ENCODE measurements around the gene LYPD5.

The LYPD5 gene

DNA sequence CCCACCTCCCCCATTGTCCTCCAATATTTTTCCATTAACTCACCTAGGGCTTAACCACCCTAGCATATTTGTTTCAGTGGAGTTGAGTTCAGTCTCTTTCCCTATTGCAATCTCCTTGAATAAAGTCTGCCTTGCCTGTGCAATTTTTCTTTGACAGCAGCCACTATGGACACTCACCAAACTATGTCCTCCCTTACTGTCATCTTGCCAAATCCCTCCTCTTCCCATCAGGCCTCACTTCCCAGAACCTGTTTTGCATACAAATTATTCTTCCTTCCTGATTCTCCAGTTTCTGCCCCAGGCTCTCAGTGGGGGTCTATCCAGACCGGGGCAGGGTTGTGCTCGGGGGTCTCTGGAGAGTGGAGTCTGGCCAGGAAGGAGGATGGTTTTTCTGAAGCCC is 2.2 kb upstream of the LYPD5 start:
- DNase-seq: no peak

DNA sequence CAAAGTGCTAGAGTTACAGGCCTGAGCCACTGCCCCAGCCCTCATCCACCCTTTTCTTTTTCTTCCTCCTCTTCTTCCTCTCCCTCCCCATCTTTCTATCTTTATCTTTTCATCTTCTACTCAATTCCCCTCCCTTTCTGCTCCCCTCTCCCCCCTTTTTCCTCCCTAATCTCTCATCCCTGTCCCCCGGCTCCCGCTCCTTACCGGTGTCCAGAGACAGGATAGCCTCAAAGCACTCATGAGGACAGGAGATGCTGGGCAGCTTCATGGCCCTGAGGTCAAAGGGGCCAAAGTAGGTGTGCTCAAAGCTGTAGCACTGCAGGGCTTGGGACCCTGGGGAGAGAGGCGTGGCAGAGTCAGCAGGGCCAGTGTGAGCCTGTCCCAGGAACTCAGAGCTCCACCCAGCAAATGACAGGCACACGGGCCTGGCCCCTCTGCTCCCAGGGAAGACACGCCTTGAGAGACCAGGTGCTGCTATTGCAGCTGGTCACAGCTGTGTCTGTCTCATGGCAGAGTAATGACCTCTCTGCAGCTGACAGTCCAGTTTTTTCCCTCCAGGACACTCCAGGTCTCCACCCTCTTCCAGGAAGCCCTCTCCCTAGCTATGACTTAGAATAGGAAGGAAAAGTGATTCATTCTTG is 2.6 kb downstream of the LYPD5 start:
- DNase-seq: no peak

DNA sequence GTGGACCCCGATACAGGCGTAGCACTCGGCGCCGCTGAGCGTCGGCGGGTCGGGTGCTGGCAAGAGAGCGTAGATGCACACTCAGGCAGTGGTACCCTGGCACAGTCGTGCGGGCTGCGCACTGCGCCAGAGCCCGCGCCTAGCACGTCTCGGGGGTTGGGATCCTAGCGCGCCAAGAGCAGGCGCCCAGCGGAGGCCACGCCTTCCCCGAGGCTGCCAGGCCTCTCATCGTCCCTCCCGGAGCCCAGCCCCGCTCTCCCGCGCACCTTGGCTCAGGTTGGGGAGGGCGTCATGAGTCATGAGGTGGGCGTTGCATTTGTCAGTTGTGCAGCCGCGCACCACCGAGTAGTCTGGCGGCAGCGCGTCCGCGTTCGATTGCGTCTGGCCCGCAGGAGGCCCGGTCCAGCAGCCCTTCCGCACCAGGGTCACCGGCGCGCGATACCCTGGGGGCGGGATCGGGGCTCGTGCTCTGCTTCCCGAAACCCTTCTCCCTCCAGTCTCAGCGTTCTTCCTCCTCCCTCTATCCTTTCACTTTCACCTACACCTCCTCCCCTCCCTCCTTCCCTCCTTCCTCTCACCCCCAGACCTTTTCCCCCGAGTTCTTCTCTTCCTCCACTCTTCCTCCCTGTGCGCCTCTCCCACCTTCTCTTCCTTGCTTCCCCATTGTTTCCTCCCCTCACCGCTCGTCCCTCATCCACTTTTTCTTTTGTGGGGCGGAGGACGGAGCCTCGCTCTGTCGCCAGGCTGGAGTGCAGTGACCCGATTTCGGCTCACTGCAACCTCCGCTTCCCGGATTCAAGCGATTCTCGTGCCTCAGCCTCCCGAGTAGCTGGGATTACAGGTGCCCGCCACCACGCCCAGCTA is 3.5 kb downstream of the LYPD5 start:
- DNase-seq: peak; percentile 57

DNA sequence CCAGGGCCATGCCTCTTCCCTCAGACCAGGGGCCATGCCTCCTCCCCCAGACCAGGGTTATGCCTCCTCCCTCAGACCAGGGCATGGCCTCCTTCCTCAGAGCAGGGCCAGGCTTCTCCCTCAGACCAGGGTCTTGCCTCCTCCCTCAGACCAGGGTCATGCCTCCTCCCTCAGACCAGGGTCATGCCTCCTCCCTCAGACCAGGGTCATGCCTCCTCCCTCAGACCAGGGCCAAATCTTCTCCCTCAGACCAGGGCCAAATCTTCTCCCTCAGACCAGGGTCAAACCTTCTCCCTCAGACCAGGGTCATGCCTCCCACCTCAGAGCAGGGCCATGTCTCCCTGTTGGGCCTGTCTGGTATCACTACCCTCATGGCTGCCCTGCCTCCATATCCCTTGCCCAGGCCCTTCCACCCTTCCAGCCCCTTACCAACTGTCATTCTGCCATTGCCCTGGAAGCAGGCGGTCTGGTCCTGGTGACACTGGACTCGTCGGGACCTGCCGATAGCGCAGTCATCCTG is 4.2 kb downstream of the LYPD5 start:
- no peak for DNase-seq

DNA sequence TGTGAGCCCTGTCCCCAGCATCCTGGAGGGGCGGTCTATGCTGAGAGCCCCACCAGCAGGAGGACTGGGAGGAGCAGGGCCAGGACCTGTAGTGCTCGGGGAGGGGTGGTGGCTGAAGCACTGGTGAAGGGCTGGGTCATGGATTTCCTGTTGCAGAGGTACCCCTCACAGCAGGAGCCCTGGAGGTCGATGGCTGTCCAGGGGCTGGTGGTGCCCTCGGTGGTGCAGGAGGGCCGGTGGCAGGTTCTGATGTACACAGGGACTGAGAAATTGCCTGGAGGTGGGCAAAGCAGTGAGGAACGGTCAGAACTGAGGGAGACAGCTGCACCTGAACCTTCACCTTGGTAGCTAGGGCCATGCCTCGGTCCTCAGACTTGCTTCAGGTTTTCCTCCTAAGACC is 4.7 kb downstream of the LYPD5 start:
- DNase-seq: no peak

DNA sequence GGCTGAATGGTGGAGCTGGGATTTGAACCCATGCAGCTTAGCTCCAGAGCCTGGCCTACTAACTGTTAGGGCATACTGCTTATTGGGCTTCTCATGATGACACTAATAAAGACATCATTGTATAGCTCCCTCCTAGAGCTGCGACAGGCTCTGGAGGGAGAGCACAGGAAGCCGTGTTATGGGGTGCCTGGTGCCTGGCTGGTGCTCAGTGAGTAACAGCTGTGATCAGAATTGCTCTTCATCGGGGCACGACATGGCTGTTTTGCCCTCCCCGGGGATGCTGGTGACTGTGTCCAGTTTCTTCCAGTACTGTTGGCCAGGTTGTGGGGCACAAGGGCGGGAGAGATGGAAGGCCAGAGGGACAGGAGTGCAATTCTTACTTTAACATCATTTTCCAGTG is 5.1 kb downstream of the LYPD5 start:
- DNase-seq: no peak

DNA sequence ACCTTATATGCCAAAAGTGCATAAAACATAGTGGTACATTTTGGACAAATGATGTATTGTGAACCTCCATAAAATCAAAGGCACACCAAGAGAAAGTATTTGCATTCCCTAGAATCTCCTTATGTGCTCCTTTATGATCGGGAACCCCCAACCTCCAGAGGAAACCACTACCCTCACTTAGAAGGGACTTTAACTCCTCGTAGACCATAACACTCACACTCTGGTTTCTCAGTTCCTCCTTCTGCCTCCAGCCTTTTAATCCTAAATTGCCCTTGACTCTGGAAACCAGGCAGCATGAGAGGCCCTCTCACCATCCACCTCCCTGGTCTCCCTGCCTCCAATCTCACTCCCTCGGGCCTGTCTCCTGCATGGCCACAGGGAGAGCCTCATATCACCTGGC is 11.7 kb downstream of the LYPD5 start:
- no peak for DNase-seq

DNA sequence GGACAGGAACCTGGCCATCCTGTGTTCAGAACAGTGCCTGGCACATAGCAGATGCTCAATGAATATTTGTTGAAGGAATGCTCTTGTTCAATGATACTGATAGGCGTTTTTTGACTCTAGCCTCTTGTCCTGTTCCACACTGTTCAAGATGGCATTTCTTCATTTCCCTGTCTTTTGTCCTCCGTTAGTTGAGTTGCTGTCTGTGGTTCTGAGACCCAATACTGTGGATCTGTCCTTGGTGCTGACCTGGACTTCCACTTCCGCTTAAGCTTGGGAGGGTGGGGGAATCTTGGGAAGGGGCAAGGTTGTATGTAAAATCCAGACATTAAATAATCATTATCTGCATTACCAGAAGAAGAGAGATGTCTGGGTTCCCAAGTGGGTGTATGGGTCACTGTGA is 13.2 kb downstream of the LYPD5 start:
- DNase-seq: no peak

DNA sequence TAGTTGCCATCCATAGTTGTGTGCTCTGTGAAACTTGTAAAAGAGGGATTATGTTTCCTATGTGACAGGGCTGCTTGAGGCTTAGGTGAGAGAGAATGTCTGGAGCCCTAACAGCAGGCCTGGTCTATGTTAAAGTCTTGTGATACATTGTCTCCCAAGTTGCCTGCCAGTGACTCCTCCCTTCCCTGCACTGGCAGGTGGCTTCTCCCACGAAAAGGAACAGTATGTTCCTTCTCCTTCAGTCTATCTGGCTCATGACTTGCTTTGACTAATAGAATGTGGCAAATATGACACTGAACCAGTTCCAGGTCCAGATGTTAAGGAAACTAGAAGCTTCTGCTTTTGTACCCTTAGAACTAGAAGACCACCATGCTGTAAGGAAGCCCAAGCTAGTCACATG is 15.6 kb downstream of the LYPD5 start:
- DNase-seq: no peak

DNA sequence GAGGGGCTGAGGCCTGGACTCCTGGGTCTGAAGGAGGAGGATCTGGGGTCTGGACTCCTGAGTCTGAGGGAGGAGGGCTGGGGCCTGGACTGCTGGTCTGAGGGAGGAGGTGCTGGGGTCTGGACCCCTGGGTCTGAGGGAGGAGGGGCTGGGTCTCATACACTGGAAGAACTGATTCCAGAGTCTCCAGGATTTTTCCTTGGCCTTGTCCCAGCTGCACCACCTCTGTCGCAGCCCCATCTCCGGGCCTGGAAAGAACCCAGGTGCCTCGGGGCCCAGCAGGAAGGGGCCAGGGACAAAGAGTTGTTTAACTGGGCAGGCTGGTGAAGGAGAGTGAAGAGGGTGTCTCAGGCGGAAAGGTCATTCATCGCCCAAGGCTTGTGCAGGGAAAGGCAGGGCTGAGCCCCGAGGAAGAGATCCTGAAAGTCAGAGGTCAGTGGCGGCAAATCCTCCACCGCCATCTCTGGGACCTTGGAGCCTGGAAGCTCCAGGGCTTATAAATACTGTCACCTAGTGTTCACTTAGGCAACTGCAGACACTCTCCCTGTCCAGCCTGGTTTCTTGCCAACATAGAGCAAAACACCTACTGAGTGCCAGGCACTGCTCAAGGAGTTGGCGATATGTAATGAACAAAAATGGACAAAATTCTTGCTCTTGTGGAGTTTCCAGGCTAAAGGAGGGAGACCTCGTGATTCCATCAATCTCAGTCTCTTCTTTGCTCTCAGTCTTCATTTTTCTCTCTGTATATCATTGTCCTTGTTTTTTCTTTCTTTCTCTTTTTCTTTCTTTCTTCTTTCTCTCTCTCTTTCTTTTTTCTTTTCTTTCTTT is 17.1 kb downstream of the LYPD5 start:
- DNase-seq: peak; percentile 39

DNA sequence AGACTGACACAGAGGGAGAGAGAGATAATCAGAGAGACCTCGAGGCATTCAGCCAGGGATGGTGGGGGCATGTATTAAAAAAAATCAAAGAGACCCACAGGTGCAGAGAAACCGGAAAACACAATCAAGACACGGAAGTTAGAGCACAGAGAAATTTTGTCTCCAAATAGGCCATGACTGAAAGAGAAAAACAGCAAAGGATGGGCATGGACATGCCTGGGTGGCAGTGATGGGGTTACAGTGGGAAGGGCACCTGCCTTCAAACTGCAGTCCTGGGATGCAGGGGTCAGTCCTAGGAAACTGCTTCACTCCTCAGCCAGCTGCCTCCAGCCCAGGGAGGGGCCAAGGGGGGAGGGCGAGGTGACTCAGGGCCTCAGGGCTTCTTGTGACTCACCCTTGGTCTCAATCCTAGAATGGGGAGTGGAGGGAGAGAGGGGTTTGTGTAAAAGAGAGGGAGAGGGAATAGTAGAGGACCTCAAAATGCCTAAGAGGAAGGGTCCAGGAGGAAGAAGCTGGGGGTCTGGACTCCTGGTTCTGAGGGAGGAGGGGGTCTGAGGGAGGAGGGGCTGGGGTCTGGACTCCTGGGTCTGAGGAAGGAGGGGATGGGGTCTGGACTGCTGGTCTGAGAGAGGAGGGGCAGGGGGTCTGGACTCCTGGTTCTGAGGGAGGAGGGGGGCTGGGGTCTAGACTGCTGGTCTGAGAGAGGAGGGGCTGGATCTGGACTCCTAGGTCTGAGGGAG is 17.8 kb downstream of the LYPD5 start:
- no peak for DNase-seq

DNA sequence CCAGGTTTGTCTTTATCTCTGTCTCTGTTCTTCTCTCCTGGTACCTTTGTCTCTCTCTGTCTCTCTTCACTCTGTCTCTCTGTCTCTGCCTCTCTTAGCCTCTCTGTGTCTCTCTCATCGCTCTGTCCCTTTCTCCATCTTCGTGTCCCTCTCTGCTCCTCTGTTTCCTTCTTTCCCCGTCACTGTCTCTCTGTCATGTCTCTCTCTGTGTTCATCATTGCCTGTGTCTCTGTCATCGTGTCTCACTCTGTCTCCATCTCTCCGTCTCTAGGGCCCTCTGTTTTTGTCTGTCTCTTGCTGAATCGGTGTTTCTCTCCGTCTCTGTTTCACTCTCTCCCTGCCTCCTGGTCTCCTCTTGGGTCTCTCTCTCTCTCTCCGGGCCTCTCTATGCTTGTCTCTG is 18.6 kb downstream of the LYPD5 start:
- DNase-seq: no peak

DNA sequence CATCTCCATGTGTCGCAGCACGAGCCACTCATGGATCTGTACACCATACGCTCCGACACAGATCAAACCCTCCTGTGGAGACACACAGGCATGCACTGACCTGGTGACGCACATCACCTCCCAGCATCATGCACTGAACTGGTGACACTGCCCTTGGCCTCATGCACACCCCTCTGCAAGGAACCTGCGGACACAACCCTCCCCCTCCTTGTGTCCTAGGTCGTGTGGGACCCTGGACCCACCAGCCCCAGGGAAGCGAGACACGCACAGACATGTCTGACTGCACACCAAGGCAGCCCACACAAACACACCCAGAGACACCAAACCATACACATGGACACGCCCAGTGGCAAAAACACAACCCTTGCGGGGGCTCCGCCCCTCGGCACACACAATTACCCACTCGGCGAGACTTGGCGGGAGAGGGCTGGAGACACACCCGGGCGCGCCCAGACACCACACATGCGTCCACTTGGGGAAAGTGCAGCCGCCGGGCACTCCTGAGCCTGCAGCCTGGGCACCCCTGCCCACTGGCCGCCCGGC is 19.5 kb downstream of the LYPD5 start:
- no peak for DNase-seq

DNA sequence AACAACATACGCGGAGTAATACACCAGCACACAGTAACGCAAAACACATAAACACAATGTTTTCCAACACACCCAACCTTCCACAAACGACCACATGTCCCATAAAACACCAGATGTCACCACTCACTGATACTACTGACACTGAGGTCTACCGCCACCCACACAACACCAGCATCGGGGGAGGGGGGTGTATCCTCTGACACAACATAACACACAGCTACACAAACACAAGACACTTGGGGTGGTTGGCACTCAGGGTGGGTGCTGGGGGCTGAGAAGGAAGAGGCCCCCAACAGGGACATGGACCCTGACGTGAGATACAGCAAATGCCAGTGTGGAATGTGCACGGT is 20.0 kb downstream of the LYPD5 start:
- no peak for DNase-seq

DNA sequence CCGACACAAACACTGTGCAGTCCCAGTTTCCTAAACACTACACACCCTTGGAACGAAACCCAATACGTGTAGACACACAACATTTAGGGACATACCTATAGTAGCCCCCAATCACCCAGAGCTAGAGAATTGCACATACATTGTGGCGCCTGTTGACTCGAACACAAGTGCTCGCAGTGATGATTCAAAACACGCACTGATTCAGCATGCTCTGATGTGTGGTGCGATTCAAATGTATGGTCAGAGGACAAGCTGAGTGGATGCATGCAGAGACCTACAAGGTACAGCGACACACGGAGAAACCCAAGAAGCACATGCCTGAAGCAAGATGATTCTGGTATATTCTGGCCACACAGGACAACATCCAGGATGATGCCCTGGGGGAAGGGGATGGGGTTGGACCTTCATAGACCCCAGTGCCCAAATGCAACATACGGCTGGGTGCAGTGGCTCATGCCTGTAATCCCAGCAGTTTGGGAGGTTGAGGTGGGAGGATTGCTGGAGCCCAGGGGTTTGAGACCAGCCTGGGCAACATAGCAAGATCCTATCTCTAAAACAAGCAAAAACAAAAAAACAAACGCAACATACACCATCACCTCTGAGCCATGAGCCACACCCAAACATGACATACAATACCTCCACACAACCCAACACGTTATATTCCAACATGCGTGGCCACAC is 20.5 kb downstream of the LYPD5 start:
- DNase-seq: no peak

DNA sequence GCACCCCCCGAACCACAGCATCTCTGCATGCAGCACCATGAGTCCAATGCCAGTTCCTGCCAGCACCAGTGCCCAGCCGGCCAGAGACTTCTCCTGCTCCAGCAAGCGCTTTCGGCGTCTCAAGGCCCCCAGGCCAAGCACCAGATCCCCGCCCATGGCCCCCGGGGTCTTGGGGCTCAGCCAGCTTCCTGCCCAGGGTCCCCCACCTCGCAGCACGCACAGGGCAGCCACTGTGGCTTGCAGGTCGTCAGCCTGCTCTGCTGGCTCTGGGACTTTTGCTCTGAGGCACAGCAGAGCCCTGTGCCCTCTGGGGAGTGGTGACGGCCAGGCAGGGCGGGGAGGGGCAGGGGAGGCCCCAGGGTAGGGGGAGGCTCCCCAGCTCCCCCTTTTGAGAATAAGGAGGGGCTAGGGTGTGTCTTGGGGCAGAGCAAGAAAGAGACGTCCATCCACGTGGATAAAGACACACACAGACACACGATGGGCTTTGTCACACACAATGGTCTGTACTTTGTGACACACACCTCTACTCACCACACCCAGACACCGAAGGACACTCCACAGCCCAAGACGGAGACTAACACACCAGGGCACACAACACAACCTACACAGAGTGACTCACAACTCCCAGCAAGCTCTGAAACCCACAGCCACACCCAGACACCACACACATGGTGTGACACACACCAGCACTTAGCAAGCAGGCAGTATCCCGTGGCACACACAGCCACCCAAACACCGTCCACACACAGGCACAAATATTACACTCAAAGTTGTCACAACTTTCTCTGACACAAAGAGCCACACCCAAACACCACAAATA is 21.3 kb downstream of the LYPD5 start, which contains the start of gene KCNN4:
TSS of gene KCNN4 (minus strand) at position 268 of the 820 bp plus-strand sequence. CDS start at position 156, 112 bp downstream.
- DNase-seq: no peak

DNA sequence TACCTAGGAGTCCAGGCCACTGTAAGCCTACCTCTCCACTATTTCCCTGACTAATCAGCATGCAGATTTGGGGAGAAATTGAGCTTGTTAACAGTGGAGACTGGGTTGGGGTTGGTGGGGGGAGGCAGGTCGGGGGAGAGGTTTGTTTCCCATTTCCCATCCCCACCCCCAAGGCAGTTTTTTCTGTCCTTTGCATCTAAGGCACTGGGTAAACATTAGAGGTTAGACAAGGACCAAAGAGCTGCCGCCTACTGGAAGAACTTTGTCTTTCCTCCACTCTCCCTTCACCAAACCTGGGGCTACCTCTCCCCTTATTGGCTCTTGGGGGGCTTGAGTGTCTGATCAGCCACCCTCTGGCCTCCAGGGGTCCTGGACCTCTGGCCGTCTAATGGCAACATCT is 22.4 kb downstream of the LYPD5 start:
- no peak for DNase-seq

DNA sequence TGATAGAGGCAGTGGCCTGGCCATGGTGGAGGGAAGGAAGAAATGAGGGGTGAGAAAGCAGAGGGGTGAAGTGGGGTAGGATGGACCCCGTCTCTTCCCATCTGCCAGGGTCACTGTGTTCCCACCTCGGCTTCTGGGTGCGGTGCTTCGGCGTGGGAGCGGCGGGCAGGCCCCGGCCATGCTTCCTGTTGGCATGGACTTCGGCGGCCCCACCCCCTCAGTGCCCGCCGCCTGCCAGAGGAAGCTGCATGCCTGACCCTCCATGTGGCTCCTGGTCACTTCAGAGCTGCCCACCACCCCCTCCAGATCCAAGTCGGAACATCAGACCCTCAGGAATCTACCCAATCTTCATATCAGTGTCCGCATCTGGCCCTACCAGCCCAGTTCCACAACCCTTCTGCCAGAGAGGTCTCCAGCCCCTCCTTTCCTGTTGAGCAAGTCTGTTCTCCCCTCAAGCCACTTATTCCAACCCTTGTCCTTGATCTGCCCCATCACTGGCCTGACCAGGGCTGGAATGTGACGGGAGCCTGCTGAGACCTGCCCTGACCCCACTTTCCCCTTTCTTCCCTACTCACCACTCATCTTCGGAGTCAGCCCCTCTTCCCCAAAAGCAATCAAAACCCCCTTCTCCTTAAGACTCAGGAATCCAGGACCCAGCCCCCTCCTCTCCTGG is 23.0 kb downstream of the LYPD5 start:
- DNase-seq: no peak

DNA sequence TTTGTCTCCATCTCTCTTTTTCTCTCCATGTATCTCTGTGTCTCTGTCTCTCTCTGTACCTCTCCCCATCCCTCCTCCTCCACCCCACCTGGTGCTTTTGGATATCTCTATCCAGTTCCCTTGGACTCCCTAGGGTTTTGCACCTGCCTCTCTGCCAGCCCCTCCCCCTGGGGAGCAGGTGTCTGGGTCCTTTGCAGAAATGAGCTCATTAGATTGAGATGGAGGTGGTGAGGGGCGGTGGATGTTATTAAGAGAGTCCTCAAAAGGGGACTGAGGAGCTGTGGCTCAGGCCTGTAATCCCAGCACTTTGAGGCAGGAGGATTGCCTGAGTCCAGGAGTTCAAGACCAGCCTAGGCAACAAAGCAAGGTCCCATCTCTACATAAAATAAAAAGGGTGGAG is 23.6 kb downstream of the LYPD5 start:
- DNase-seq: peak; percentile 78

DNA sequence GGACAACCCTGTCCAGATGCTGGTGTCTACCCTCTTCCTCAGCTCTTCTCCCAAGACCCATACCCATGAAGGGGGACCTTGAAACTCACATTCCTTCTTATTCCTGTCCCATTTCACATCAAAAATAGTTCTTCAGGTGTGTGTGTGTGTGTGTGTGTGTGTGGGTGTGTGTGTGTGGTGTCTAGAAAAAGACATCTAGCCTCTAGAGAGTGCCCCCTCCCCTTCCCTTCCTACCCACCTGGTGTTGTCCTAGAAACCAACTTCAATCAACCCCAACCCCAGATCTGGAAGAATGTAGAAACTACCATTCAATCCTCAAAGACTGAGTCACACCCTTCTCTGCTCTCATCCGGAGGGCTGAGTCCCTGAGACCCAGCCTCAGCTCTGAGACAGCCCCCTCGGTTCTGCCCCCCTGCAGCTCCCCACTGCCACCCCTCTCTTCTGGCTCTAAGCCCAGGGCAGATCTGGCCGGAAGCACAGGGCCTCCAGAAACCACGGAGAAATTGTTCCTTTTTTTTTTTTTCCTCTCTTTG is 25.0 kb downstream of the LYPD5 start:
- DNase-seq: no peak
